ENCODE data around the gene GAL3ST2.

The GAL3ST2 gene

GRCh38 chr2:241770185-241770935, 6.3 kb upstream of the GAL3ST2 start:
- TF ChIP-seq ESRRG (CRISPR knock-in tag; IDR thresholded peaks at IDR 0.05) = no peak
- TF ChIP-seq ZFP30 (CRISPR knock-in tag; IDR thresholded peaks at IDR 0.05) = no peak
- no peak for TF ChIP-seq TOX (CRISPR knock-in tag; IDR thresholded peaks at IDR 0.05; ENCODE audit: borderline replicate concordance)
- TF ChIP-seq POU6F1 (CRISPR knock-in tag; IDR thresholded peaks at IDR 0.05; ENCODE audit: borderline replicate concordance, low read depth) = no peak
- TF ChIP-seq, protein P1, sequence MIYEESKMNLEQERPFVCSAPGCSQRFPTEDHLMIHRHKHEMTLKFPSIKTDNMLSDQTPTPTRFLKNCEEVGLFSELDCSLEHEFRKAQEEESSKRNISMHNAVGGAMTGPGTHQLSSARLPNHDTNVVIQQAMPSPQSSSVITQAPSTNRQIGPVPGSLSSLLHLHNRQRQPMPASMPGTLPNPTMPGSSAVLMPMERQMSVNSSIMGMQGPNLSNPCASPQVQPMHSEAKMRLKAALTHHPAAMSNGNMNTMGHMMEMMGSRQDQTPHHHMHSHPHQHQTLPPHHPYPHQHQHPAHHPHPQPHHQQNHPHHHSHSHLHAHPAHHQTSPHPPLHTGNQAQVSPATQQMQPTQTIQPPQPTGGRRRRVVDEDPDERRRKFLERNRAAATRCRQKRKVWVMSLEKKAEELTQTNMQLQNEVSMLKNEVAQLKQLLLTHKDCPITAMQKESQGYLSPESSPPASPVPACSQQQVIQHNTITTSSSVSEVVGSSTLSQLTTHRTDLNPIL (CRISPR knock-in tag; IDR thresholded peaks at IDR 0.05; ENCODE audit: low read depth) = no peak
- TF ChIP-seq SNAI2 (CRISPR knock-in tag; IDR thresholded peaks at IDR 0.05) = no peak
- no peak for TF ChIP-seq CSRNP3 (CRISPR knock-in tag; IDR thresholded peaks at IDR 0.05)
- no peak for TF ChIP-seq PPARA (CRISPR knock-in tag; IDR thresholded peaks at IDR 0.05; ENCODE audit: borderline replicate concordance)
- no peak for TF ChIP-seq ARNTL (CRISPR knock-in tag; IDR thresholded peaks at IDR 0.05; ENCODE audit: borderline replicate concordance, low read depth)
- TF ChIP-seq PATZ1 (CRISPR knock-in tag; IDR thresholded peaks at IDR 0.05; ENCODE audit: borderline replicate concordance) = no peak
- TF ChIP-seq CSDC2 (CRISPR knock-in tag; IDR thresholded peaks at IDR 0.05) = no peak
- no peak for ATAC-seq

DNA sequence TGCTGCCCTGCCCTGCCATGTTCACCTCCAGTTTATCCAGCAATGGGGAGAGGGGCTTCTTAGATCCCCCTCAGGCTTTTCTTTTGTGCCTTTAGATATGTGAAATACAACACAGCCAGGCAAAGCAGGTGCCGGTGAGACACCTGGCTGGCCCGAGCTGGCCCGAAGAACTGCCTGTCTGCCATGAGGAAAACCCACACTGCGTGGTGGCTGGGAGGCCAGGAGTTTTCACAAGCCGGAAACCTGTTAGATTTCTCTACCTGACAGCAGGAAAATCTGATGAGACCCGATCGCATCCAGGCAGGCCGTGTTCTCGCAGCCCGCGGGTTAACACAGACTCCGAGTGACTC, 5.7 kb upstream of the GAL3ST2 start:
- ATAC-seq = no peak

GRCh38 chr2:241771286-241772062, 5.1 kb upstream of the GAL3ST2 start:
- ATAC-seq = no peak
- TF ChIP-seq ZFP30 (CRISPR knock-in tag; IDR thresholded peaks at IDR 0.05) = no peak
- no peak for TF ChIP-seq ISL1 (CRISPR knock-in tag; IDR thresholded peaks at IDR 0.05)
- TF ChIP-seq GLIS3 (CRISPR knock-in tag; IDR thresholded peaks at IDR 0.05) = no peak
- no peak for TF ChIP-seq ESRRG (CRISPR knock-in tag; IDR thresholded peaks at IDR 0.05)
- TF ChIP-seq TCF4 (CRISPR knock-in tag; IDR thresholded peaks at IDR 0.05; ENCODE audit: borderline replicate concordance) = no peak
- TF ChIP-seq ZC3H10 (CRISPR knock-in tag; IDR thresholded peaks at IDR 0.05) = no peak
- no peak for TF ChIP-seq OSR1 (CRISPR knock-in tag; IDR thresholded peaks at IDR 0.05)
- TF ChIP-seq POU6F1 (CRISPR knock-in tag; IDR thresholded peaks at IDR 0.05; ENCODE audit: borderline replicate concordance, low read depth) = no peak
- no peak for TF ChIP-seq PATZ1 (CRISPR knock-in tag; IDR thresholded peaks at IDR 0.05; ENCODE audit: borderline replicate concordance)
- no peak for TF ChIP-seq ZNF8 (CRISPR knock-in tag; IDR thresholded peaks at IDR 0.05)
- no peak for TF ChIP-seq BACH2 (CRISPR knock-in tag; IDR thresholded peaks at IDR 0.05; ENCODE audit: borderline replicate concordance)
- TF ChIP-seq ARNTL (CRISPR knock-in tag; IDR thresholded peaks at IDR 0.05; ENCODE audit: borderline replicate concordance, low read depth) = no peak
- no peak for TF ChIP-seq TOX (CRISPR knock-in tag; IDR thresholded peaks at IDR 0.05; ENCODE audit: borderline replicate concordance)
- TF ChIP-seq CSRNP3 (CRISPR knock-in tag; IDR thresholded peaks at IDR 0.05) = no peak

More for the DNA sequence above, 5.7 kb upstream of the GAL3ST2 start:
- TF ChIP-seq, protein P2, sequence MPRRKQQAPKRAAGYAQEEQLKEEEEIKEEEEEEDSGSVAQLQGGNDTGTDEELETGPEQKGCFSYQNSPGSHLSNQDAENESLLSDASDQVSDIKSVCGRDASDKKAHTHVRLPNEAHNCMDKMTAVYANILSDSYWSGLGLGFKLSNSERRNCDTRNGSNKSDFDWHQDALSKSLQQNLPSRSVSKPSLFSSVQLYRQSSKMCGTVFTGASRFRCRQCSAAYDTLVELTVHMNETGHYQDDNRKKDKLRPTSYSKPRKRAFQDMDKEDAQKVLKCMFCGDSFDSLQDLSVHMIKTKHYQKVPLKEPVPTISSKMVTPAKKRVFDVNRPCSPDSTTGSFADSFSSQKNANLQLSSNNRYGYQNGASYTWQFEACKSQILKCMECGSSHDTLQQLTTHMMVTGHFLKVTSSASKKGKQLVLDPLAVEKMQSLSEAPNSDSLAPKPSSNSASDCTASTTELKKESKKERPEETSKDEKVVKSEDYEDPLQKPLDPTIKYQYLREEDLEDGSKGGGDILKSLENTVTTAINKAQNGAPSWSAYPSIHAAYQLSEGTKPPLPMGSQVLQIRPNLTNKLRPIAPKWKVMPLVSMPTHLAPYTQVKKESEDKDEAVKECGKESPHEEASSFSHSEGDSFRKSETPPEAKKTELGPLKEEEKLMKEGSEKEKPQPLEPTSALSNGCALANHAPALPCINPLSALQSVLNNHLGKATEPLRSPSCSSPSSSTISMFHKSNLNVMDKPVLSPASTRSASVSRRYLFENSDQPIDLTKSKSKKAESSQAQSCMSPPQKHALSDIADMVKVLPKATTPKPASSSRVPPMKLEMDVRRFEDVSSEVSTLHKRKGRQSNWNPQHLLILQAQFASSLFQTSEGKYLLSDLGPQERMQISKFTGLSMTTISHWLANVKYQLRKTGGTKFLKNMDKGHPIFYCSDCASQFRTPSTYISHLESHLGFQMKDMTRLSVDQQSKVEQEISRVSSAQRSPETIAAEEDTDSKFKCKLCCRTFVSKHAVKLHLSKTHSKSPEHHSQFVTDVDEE (CRISPR knock-in tag; IDR thresholded peaks at IDR 0.05) = no peak
- TF ChIP-seq ZFP3 (CRISPR knock-in tag; IDR thresholded peaks at IDR 0.05) (no peak), OSR1 (CRISPR knock-in tag; IDR thresholded peaks at IDR 0.05) (no peak)

All from SK-N-SH treated with all-trans-retinoic acid at 6 μM for 48 hours (cell line).